ENCODE measurements around the gene MYBPC1.

DNA sequence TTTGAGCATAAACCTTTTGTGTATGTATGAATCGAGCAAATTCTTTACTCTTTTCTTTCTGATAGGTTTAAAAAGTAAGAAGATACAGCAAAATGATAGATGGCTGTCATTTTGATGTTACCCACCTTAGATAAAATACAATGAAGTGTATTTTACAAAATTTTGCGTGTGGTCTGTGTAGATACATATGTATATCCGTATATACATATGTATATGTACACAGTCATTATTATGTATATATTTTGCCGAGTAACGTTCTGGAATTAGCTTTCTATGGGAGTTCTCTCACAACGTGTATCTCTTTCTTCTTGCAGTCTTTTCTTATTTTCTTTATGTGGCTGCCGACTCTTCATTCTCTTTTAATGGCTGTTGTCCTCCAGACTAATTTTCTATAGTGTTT, 70.2 kb downstream of the MYBPC1 start:
- TF ChIP-seq, protein P1, sequence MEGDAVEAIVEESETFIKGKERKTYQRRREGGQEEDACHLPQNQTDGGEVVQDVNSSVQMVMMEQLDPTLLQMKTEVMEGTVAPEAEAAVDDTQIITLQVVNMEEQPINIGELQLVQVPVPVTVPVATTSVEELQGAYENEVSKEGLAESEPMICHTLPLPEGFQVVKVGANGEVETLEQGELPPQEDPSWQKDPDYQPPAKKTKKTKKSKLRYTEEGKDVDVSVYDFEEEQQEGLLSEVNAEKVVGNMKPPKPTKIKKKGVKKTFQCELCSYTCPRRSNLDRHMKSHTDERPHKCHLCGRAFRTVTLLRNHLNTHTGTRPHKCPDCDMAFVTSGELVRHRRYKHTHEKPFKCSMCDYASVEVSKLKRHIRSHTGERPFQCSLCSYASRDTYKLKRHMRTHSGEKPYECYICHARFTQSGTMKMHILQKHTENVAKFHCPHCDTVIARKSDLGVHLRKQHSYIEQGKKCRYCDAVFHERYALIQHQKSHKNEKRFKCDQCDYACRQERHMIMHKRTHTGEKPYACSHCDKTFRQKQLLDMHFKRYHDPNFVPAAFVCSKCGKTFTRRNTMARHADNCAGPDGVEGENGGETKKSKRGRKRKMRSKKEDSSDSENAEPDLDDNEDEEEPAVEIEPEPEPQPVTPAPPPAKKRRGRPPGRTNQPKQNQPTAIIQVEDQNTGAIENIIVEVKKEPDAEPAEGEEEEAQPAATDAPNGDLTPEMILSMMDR (conservative IDR thresholded peaks at IDR 0.05 in 1 of 2, IDR thresholded peaks at IDR 0.05 in 1 of 2; ENCODE audit: extremely low read depth in 1 of 2, insufficient read depth in 1 of 2, low read depth in 1 of 2, low read length in 2 of 2), result no peak
- TF ChIP-seq EZH2 (IDR thresholded peaks at IDR 0.05; ENCODE audit: borderline replicate concordance, low read length), result no peak
